H1 (cell line): ENCODE data around the gene RNF123. TPM values are rescaled to one million over a fixed set of nuclear protein-coding genes. Genes with fewer than 3 reads are reported as not detected.

ENCODE experiments used
- CTCF ChIA-PET: fragments of 300-600 bp; sonication (Branson Sonifier 250); formaldehyde crosslinking; loops from one replicate; lab custom pipeline; 2021; ENCODE audit not compliant: partially characterized antibody; lab: Charles Lee
- POLR2A ChIA-PET: fragments of 300-600 bp; sonication (Branson Sonifier 250); formaldehyde crosslinking; loops from one replicate; lab custom pipeline; 2021; ENCODE audit warnings: inconsistent platforms; ENCODE audit not compliant: partially characterized antibody; lab: Charles Lee
- DNase-seq, 2 experiments: peaks; one replicate each; pipeline versions ENCODE4 v3.0.0 to v3.0.0-alpha.2; 2010 to 2022; ENCODE audit warnings: low spot score in 2 of 2, low read depth in 1 of 2, mixed read lengths in 1 of 2
- FAIRE-seq: peaks from 2 replicates; lab custom pipeline; 2011; peaks lifted over from hg19 to GRCh38; lab: Jason Lieb, UNC
- H2AFZ ChIP-seq: 2 replicates; pipeline ENCODE4 v1.8.1; 2012; ENCODE audit warnings: low read length, inconsistent platforms
- H2AK5ac ChIP-seq: 2 replicates; pipeline ENCODE4 v1.6.1; 2013; ENCODE audit warnings: low read depth, low read length
- H2BK120ac ChIP-seq: replicated peaks from 2 replicates; pipeline ENCODE3; 2013; ENCODE audit warnings: low read depth, low read length, inconsistent platforms
- H2BK12ac ChIP-seq: 2 replicates; pipeline ENCODE4 v1.6.1; 2013; ENCODE audit warnings: low read depth, low read length
- H2BK15ac ChIP-seq: 2 replicates; pipeline ENCODE4 v1.6.1; 2013; ENCODE audit warnings: low read length
- H2BK20ac ChIP-seq: 2 replicates; pipeline ENCODE4 v1.6.1; 2013; ENCODE audit warnings: low read length
- H2BK5ac ChIP-seq: 2 replicates; pipeline ENCODE4 v1.6.1; 2013; ENCODE audit warnings: low read depth, low read length
- H3K14ac ChIP-seq: 2 replicates; pipeline ENCODE4 v1.6.1; 2013; ENCODE audit warnings: inconsistent platforms; ENCODE audit not compliant: insufficient read length
- H3K18ac ChIP-seq: 2 replicates; pipeline ENCODE4 v1.6.1; 2013; ENCODE audit warnings: low read length; ENCODE audit errors: extremely low read depth
- H3K23ac ChIP-seq: 2 replicates; pipeline ENCODE4 v1.6.1; 2013; ENCODE audit warnings: inconsistent platforms; ENCODE audit not compliant: insufficient read length
- H3K23me2 ChIP-seq: 2 replicates; pipeline ENCODE4 v1.6.1; 2013; ENCODE audit warnings: low read depth, low read length
- H3K27ac ChIP-seq: 2 replicates; pipeline ENCODE4 v1.6.1; 2011; ENCODE audit warnings: low read depth, low read length, inconsistent platforms
- H3K27me3 ChIP-seq, 4 experiments: replicated peaks in 1 of 4; 1 replicate in 1 of 4; 2 replicates in 3 of 4; pipeline versions ENCODE4 v1.6.1 to v1.8.1; 2011 to 2013; ENCODE audit warnings: low read length in 3 of 4, mild to moderate bottlenecking in 3 of 4, inconsistent platforms in 2 of 4, mixed read lengths in 2 of 4, moderate library complexity in 1 of 4; ENCODE audit not compliant: control insufficient read depth in 3 of 4, insufficient read depth in 3 of 4; ENCODE audit errors: extremely low read depth in 1 of 4
- H3K36me3 ChIP-seq, 4 experiments: 2 replicates each; pipeline versions ENCODE4 v1.6.1 to v1.8.1; 2011 to 2013; ENCODE audit warnings: mild to moderate bottlenecking in 4 of 4, low read length in 3 of 4, moderate library complexity in 2 of 4, control low read depth in 1 of 4, inconsistent platforms in 1 of 4; ENCODE audit not compliant: insufficient read depth in 4 of 4, control insufficient read depth in 2 of 4
- H3K4ac ChIP-seq: replicated peaks from 2 replicates; pipeline ENCODE3; 2013; ENCODE audit warnings: low read length, low read depth, mixed read lengths, inconsistent platforms; ENCODE audit not compliant: insufficient read length
- H3K4me1 ChIP-seq, 4 experiments: replicated peaks in 1 of 4; 1 replicate in 1 of 4; 2 replicates in 3 of 4; pipeline versions ENCODE4 v1.6.1 to v1.8.1; 2011 to 2013; ENCODE audit warnings: low read length in 3 of 4, inconsistent platforms in 2 of 4, mixed read lengths in 1 of 4; ENCODE audit not compliant: insufficient read depth in 4 of 4, control insufficient read depth in 3 of 4
- H3K4me2 ChIP-seq, 2 experiments: 2 replicates each; pipeline versions ENCODE4 v1.6.1 to v1.8.1; 2011 to 2013; ENCODE audit warnings: low read depth in 2 of 2, low read length in 2 of 2, control low read depth in 1 of 2, inconsistent platforms in 1 of 2, mild to moderate bottlenecking in 1 of 2; ENCODE audit not compliant: insufficient read depth in 1 of 2
- H3K4me3 ChIP-seq, 4 experiments: fragments of 200-600, 300-600 bp in 1 of 4; sonication (generic), shearing (Covaris generic), sonication (Bioruptor Twin) in 1 of 4; 2 replicates each; pipeline versions ENCODE4 v1.5.1 to v1.8.1; 2011 to 2016; ENCODE audit warnings: low read length in 4 of 4, low read depth in 3 of 4, control low read depth in 2 of 4, inconsistent platforms in 2 of 4, mild to moderate bottlenecking in 2 of 4, mixed read lengths in 1 of 4, moderate library complexity in 1 of 4; ENCODE audit not compliant: insufficient read depth in 2 of 4; ENCODE audit errors: extremely low read depth in 1 of 4
- H3K56ac ChIP-seq: replicated peaks from 2 replicates; pipeline ENCODE3; 2013; ENCODE audit warnings: low read depth, mild to moderate bottlenecking, mixed read lengths, low read length, inconsistent platforms; ENCODE audit not compliant: insufficient read length
- H3K79me1 ChIP-seq: 2 replicates; pipeline ENCODE4 v1.6.1; 2013; ENCODE audit warnings: low read depth, low read length, control low read depth
- H3K79me2 ChIP-seq, 2 experiments: 2 replicates each; pipeline versions ENCODE4 v1.6.1 to v1.8.1; 2012 to 2013; ENCODE audit warnings: low read length in 2 of 2, mild to moderate bottlenecking in 2 of 2, inconsistent platforms in 1 of 2; ENCODE audit not compliant: insufficient read depth in 2 of 2, control insufficient read depth in 1 of 2
- H3K9ac ChIP-seq, 4 experiments: replicated peaks in 1 of 4; 1 replicate in 1 of 4; 2 replicates in 3 of 4; pipeline versions ENCODE4 v1.6.1 to v1.8.1; 2011 to 2013; ENCODE audit warnings: low read depth in 3 of 4, low read length in 3 of 4, control low read depth in 2 of 4, mild to moderate bottlenecking in 2 of 4, moderate library complexity in 2 of 4, inconsistent platforms in 1 of 4; ENCODE audit errors: extremely low read depth in 1 of 4
- H3K9me3 ChIP-seq, 2 experiments: 2 replicates each; pipeline versions ENCODE4 v1.6.1 to v1.8.1; 2012 to 2013; ENCODE audit warnings: mild to moderate bottlenecking in 2 of 2, moderate library complexity in 2 of 2, control low read depth in 1 of 2, inconsistent platforms in 1 of 2, low read depth in 1 of 2, low read length in 1 of 2, mixed read lengths in 1 of 2; ENCODE audit not compliant: insufficient read depth in 2 of 2
- H4K20me1 ChIP-seq, 2 experiments: replicated peaks in 1 of 2; 2 replicates each; pipeline versions ENCODE3 to v1.8.1; 2011 to 2013; ENCODE audit warnings: inconsistent platforms in 2 of 2, low read length in 2 of 2, mild to moderate bottlenecking in 1 of 2; ENCODE audit not compliant: insufficient read depth in 2 of 2, control insufficient read depth in 1 of 2
- H4K5ac ChIP-seq: 2 replicates; pipeline ENCODE4 v1.6.1; 2013; ENCODE audit warnings: low read length, low read depth, mixed read lengths, inconsistent platforms; ENCODE audit not compliant: insufficient read length
- H4K8ac ChIP-seq: 2 replicates; pipeline ENCODE4 v1.8.0; 2013; ENCODE audit warnings: mild to moderate bottlenecking, moderate library complexity, low read length, inconsistent platforms; ENCODE audit not compliant: insufficient read depth; ENCODE audit errors: extremely low read depth
- H4K91ac ChIP-seq: replicated peaks from 2 replicates; pipeline ENCODE3; 2013; ENCODE audit warnings: low read length, mixed read lengths, inconsistent platforms; ENCODE audit not compliant: insufficient read length
- CBX5 ChIP-seq: fragments of 300-800, 300-1000 bp; sonication (generic); IDR thresholded peaks from 2 replicates; pipeline ENCODE4 v1.7.1; 2016; ENCODE audit warnings: antibody characterized with exemption, low read length, low read depth
- HDAC6 ChIP-seq: IDR thresholded peaks from one replicate; pipeline ENCODE4 v1.7.1; 2012; ENCODE audit warnings: low read depth, mild to moderate bottlenecking, inconsistent platforms, low read length, moderate library complexity
- NRF1 ChIP-seq: IDR thresholded peaks from 2 replicates; pipeline ENCODE4 v1.6.1; 2011; ENCODE audit warnings: mild to moderate bottlenecking, low read depth, low read length, improper control_type of control experiment
- POU5F1 ChIP-seq: IDR thresholded peaks from 2 replicates; pipeline ENCODE4 v1.6.1; 2011; ENCODE audit warnings: low read depth, mild to moderate bottlenecking, low read length, moderate library complexity
- TAF1 ChIP-seq: IDR thresholded peaks from 2 replicates; pipeline ENCODE4 v1.6.1; 2011; ENCODE audit warnings: mild to moderate bottlenecking, low read depth, low read length
- WGBS, 2 experiments: shearing (Covaris generic) in 1 of 2; methylation state at CpG; one replicate each; pipeline versions ENCODE4 v1.1.6 to v1.1.7; 2013 to 2015; ENCODE audit warnings: low lambda C conversion rate in 2 of 2, mixed read lengths in 2 of 2, inconsistent platforms in 1 of 2, low coverage in 1 of 2, missing lambda C conversion rate in 1 of 2; ENCODE audit not compliant: insufficient replicate concordance in 2 of 2, insufficient coverage in 1 of 2, insufficient read length in 1 of 2; ENCODE audit errors: extremely low coverage in 1 of 2, missing lambda C conversion rate in 1 of 2; 5-methylcytosine and 5-hydroxymethylcytosine counted together
- polyA plus RNA-seq, 7 experiments: library from polyadenylated mRNA; depleted of rRNA in 3 of 7; stranded (reverse) in 5 of 7; unstranded in 2 of 7; fragments of >200 nt in 5 of 7; fragments of 200-250 nt in 2 of 7; gene quantifications; 1 replicate in 5 of 7; 2 replicates in 1 of 7; 4 replicates in 1 of 7; pipeline versions ENCODE4 v1.2.1 to v1.2.3, GENCODE V29; 2011 to 2013; ENCODE audit warnings: missing spikeins in 2 of 7, mixed read lengths in 2 of 7
- total RNA-seq: library from RNA; stranded (reverse); fragmentation: NEBNext Ultra II Directional; extraction: Animal tissue kit (Norgen Biotek cat#: 25700); gene quantifications from 2 replicates; pipeline ENCODE4 v1.2.1, GENCODE V29; 2021

Gene RNF123
- total and polyA plus RNA-seq, 2 of the 8 experiments (the other 6 are each of a cell fraction or from before 2014, with no cell fraction given) = 30.5 to 57.7 TPM

DNA sequence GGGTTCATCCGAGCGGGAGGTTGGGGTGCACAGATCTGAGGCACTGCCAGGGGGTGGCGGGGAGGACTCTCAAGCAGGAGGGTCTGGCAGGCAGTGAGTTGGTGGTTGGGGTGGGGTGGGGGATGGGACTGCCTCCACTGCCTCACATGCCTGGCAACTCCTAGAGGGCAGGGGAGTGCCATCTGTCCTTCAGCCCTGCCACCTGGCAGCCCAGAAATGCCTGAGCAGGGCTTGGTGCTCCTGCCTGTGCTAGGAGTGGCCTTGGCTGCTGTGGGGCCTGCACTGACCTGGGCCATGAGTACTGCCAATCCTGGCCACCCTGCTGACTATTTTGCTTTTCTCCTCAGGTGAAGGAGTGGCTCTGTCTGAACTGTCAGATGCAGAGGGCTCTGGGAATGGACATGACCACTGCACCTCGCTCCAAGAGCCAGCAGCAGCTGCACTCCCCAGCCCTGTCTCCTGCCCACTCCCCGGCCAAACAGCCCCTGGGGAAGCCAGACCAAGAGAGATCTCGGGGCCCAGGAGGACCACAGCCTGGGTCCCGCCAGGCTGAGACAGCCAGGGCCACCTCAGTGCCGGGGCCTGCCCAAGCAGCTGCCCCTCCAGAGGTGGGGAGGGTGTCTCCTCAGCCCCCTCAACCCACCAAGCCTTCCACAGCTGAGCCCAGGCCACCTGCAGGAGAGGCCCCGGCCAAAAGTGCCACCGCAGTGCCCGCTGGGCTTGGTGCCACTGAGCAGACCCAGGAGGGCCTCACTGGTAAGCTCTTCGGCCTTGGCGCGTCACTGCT, 47.2 kb upstream of the RNF123 start:
- H3K9ac ChIP-seq = no peak overlapping the region

More for the DNA sequence above, 47.2 kb upstream of the RNF123 start:
- Histone ChIP-seq H3K4ac (no peak overlapping the region), H2AK5ac (no peak overlapping the region), H4K5ac (no peak overlapping the region), H3K56ac (no peak overlapping the region), H3K4me3 (no peak overlapping the region), H2BK5ac (no peak overlapping the region), H2BK120ac (no peak overlapping the region), H3K18ac (no peak overlapping the region), H2BK15ac (no peak overlapping the region), H3K27ac (no peak overlapping the region), H3K14ac (no peak overlapping the region), H3K36me3 (no peaks in the 10 kb centered on the region; a peak in 1 of 8 replicates), H2BK12ac (no peak overlapping the region), H3K4me2 (no peak overlapping the region), H4K20me1 (no peaks in the 10 kb centered on the region), H4K91ac (no peak overlapping the region), H3K27me3 (no peaks in the 10 kb centered on the region), H3K79me2 (no peaks in the 10 kb centered on the region), H3K23me2 (no peaks in the 10 kb centered on the region), H2BK20ac (no peak overlapping the region), H3K4me1 (peaks cover 0 to 3% (median 0%) of the 10 kb centered on the region in 4 experiments; a peak in 1 of 7 replicates), H2AFZ (no peak overlapping the region), H4K8ac (no peak overlapping the region; the same call in 1 of the 2 replicates), H3K9me3 (no peaks in the 10 kb centered on the region), H3K79me1 (no peaks in the 10 kb centered on the region), H3K23ac (no peak overlapping the region)
- DNase-seq (no peak), FAIRE-seq (no peak)
- TF ChIP-seq HDAC6 (no peak), TAF1 (no peak), CBX5 (no peak), NRF1 (no peak), POU5F1 (no peak)
- WGBS, 2 experiments = 94% methylated on average over 13 of the region's 14 CpGs; no CpG with 5 or more reads in 1 of the 2 experiments
- CTCF ChIA-PET = interaction anchor here (0.6 to 5.1 kb wide), 6 partner anchors 13 to 583 kb away, joined by 3 to 39 read pairs (median 3); no protein-coding TSS in a partner anchor
- POLR2A ChIA-PET = no interaction called here
